GM19193 (cell line): ENCODE data around the gene TXNIP.

Experiments used
- POLR2A ChIP-seq: IDR thresholded peaks from 4 replicates; pipeline ENCODE4 v1.6.1; 2011; ENCODE audit not compliant: insufficient read depth, insufficient read length; ENCODE audit errors: extremely low read depth

Gene TXNIP

GRCh38 chr1:145952903-145953302, 43.5 kb downstream of the TXNIP start:
- no peak for TF ChIP-seq POLR2A

DNA sequence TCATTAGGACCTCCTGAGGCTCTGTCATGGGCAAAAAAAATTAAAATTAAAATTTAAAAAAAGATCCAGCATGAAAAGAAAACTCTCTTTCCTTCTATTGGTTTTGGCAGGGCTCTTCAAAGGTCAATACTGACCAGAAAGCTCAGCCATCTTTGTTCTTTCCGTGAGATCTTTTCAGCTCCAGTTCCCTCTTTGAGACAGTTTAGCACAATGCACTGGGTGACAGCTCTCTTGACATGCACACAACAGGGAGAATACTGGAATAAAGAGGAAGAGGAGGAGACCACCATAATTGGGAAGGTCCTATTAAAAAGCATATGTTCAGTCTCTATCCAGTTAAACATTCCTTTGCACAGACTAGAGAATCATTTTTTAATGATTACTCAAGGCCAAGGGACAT, 44.9 kb downstream of the TXNIP start:
- TF ChIP-seq POLR2A, result no peak

DNA sequence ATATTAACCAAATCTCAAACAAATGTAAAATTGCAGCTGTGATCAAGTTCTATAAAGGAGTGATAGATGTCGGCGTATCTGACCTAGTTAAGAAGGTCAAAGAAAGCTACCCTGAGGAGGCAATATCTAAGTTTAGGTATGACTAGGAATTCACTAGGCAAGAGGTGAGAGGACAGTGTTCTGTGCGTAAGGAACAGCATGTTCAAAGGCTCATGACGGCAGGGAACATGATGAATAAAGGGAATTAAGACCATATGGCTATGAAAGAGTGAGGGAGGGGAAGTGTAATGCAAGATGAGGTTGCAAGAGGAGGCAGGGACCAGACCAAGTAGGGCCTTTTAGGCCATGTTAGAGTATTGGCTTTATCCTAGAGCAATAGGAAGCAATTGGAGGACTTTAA, 47.2 kb downstream of the TXNIP start:
- no peak for TF ChIP-seq POLR2A

- TF ChIP-seq POLR2A, result no peak
Measured at GRCh38 chr1:145947551-145947950, 48.8 kb downstream of the TXNIP start.

GRCh38 chr1:145946477-145946986, 49.8 kb downstream of the TXNIP start:
- no peak for TF ChIP-seq POLR2A

- TF ChIP-seq POLR2A, result no peak
Measured at GRCh38 chr1:145944532-145944931, 51.8 kb downstream of the TXNIP start.

DNA sequence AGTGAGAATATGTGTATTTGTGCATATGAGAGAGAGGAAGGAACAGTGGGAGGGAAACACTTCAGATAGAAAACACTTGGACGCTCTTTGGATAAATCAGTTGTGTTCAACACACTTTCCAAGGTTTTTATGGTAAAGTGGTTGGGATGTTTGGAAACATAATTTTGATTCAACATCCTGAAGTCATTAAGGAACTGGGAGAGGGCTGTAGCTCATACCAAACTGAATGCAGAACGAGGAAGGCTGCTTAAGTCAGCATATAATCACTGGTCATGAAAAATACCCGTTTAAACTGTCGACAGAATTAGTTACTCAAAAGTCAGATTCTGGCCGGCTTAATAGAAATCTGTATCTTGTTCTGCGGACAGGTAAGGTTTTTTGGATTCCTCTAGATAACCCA, 53.5 kb downstream of the TXNIP start:
- no peak for TF ChIP-seq POLR2A
